Effector CD4-positive, alpha-beta T cell (primary cell): ENCODE data around the gene MATN1.
"Not testable (repeated sequence)": the region's sequence is repeated elsewhere in the genome, so short reads cannot be mapped to it uniquely, and the experiment has no call there.

Source experiments
- DNase-seq: peaks from one replicate; pipeline ENCODE4 v3.0.0-alpha.2; 2020

Gene MATN1

DNA sequence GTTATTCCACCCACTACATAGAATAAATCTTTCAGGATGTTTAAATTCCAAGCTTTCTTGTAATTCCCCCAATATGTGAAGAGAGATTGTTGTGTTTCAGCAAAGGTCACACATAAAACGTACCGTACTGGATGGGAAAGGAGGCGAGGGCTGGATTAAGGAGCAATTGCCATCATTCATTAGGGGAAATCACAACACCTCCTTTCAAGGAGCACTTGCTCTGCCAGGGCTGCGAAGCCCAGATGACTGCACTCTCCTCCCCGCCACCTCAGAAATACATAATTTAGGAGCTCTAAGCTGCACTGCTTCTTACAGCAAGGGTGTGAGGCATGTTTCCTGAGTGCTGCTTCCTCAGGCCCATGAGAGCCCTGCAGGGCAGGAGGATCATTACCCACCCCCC, 29.6 kb downstream of the MATN1 start:
- no peak for DNase-seq

DNA sequence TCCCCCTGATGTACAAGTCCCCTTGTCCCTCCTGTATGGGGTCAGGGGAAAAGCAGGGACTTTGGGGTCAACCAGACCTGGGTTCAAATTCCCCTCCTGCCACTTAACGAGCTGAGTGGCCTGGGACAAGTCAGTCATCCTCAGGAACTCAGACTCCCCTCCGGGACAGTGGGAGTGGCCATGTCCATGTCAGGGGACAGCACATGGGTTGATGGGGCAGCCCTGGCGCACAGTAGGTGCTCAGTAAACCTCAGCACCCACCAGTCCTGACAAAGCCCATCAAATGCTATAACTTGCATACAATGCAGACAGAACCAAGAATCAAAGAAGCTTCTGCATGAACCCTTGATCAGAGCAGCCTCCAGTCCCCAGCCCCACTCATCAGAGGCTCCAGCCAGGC, 30.0 kb downstream of the MATN1 start:
- DNase-seq, result no peak

DNA sequence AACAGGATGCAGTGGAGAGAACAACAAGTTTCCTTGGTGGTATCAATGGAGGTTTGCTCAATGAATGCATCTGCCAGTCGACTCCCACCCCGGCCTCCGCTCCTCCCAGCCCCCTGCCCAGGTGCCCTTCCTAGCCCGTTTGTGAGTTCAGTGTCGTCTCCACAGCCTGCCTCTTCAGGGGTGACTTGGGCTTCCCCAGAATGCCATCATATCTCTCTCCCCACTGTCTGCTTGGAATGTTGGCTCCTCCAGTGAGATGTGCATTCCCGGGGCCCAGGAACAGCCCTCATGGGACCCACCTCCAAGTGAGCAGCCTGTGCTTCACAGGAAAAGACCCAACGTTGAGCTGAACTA, 30.5 kb downstream of the MATN1 start:
- DNase-seq, result no peak

DNA sequence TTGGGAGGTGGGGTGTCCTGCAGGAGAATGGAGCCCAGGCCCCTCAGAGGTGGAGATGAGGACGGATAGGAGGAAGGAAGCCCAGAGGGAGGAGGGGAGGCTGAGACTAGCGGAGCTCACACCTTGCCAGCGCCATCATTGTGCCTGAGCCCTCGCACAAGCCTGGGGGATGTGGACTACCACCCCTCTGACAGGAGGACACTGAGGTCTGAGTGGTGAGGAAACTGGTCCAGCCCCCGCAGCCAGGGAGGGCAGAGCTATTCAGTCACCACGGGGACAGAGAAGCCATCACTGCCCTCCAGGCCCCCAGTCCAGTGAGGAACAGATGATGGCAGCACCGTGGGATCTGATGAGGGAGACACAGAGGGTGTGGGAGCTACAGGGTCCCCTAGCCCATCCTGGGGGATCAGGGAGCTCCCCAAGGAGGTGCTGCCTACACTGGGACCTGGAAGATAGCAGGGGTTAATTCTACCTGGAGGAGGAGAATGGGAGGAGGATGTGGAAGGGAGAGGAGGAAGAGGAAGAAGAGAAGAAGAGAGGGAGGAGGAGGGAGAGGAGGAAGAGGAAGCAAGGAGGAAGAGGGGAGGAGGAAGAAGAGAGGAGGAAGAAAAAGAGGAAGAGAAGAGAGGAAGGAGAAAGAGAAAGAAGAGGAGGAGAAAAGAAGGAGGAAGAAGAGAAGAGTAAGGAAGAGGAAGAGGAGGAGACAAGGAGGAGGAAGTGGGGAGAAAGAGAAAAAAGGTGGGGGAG, 31.0 kb downstream of the MATN1 start:
- no peak for DNase-seq

DNA sequence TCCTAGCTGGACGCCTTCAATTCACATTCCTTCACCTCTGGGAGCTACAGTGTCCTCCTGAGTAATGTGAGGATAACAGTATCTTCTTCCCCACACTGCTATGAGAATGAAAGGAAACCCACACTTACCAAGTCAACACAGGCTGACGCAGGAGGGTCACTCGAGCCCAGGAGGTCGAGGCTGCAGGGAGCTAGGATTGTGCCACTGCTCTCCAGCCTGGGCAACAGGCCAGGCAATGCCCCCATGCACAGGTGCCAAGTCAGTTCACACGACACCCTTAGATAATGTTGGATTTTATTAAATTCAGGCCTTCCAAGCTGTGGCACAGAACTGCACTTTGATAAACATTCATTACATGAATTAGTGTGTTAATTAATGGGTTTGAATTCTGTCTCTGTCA, 31.9 kb downstream of the MATN1 start:
- DNase-seq, result no peak

DNA sequence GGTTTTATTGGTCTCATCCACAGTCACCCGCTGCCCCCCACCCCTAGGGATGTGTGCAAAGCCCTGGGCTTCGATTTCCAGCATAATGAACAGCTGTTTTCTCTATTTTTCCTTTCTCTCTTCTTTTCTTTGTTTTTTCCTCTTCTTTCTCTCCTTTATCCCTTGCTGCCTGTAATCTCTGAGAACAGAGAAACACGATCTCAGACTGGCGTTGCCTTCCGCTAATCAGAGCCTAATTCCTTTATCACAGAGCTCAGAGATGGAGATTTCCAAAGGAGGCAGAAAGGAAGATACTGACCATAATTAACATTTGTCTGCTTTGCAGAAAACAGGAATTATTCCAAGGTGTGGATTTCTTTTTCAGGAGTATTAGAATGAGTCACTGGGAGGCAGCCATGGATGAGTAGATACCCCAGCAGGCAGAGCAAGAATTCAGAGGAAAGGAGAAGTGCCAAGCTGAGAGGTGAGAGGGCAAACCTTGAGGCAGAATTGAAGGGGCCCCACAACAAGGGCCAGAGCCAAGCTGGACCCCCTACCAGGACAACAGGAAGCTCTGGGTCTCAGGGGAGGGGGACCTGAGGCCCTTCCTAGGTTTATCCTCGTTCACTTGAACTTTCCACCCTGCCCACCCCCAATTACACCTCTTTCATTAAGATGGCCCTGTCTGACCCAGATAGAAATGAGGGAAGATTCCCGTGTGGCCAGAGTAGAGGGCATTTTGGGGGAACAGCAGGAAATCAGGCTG, 33.3 kb downstream of the MATN1 start:
- DNase-seq, result no peak

DNA sequence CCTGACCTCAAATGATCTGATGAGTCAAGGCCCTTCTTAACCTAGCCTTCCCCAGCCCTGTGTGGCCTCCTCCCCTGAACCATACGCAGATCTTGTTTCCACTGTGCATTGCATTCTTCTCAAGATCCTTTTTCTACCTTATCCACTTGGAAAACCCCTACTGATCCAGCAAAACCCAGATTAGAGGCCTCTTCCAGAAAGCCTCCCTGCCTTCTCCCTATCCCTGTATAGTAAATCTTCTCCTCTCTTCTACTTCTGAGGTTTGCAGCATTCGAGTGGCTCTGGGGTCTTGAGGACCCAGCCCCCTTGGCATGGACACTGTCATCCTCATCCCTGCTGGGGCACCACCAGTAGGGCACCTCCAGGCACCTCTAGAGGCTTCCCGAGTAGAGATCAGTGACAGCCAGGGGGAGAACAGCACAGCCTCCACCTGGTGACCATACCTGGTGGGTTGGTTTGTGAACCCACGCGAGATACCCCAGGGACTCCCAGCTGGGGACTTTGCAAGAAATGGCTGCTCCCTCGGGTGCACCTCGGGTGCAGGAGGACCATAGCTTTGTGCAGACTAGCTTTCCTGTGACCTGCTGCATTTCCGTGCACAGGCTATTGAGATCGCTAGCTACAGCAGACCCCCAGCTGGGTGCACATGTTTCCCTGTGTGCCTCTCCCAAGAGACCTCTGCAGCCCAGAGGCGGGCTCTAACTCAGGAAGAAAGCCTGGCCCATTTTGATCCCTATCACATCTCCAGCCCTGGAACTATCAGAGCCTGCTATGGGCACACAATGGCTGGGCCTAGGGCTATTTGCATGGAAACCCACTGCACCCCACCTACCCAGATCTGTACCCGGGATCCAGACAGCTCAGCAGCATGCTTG, 34.2 kb downstream of the MATN1 start:
- DNase-seq, result no peak

DNA sequence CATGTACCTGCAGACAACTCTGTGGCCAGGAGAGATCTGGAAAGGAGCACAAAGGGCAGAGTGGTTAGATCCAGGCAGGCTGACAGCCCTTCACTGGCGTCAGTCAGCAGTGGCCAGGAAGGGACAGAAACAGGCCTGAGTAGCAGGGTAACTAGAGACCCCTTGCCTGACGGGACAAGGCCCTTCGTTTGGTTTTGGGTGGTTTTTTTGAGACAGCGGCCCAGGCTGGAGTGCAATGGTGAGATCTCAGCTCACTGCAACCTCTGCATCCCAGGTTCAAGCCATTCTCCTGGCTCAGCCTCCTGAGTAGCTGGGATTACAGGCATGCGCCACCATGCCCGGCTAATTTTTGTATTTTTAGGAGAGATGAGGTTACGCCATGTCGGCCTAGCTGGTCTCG, 34.9 kb downstream of the MATN1 start:
- DNase-seq, result not testable (repeated sequence)

DNA sequence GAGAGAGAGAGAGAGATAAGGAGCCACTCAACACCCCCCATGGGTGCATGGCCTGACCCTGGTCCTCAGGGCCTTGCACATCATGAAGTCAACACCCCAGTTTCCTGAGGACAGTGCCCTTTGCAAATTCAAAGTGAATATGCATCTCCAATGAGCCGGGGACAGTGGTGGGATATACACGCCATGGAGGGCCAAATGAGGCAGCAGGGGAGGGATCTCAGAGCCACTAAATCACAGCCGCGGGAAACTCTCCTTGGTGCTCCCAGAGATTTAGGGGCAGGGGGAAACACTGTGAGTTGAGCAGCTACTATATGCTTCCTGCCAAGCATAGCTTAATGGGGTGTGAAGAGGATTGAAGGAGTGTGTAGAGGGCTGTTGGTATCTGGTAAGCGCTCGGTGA, 35.5 kb downstream of the MATN1 start:
- DNase-seq, result no peak

DNA sequence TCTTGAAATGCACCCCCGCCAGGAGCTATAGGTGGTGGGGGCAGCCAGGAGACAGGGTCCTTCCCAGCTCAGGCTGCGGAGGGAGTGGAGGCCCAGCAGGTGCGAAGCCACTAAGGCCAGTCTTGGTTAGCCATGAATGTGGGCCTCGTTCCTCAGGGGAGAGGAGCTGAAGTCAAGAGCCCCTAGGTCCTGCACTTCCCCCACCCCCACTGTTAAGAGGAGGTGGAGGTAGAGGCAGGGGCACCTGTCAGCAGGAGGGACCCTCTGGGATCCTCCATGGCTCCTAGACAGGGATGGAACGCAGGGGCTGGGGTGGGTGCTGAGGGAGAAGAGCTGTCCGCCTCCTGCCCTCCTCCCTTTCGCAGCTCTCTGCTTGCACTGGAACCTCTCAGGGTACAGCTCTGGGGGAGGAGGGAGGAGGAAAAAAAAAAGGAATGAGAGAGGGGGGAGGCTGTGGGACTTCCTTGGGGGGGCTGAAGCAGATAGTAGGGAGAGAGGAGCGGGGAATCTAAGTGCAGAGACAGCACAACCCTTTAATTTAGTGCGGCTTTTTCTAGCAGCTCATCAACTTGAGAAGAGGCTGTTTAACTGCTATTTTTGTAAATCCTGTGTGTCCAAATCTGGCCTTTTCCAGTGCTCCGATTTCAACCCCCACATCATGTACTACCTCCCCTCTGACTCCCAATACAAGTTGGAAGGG, 37.0 kb downstream of the MATN1 start:
- no peak for DNase-seq

DNA sequence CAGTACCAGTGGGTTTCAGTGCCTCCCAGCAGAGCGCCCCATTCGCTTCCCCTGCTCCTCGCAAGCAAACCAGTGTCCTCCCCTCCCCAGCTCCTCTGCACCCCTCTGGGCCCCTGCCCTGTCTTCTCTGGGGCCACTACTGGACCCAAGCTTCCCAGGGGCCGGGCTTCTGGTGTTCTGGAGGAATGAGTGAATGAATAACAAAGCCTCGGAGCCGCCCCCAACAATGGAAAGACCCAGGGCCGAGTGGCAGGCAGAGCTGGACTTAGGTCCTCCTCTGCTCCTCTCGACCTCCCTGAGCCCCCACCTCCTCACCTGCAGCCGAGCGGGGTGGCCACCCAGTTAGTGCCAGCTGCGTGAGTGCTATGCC, 37.6 kb downstream of the MATN1 start:
- no peak for DNase-seq

DNA sequence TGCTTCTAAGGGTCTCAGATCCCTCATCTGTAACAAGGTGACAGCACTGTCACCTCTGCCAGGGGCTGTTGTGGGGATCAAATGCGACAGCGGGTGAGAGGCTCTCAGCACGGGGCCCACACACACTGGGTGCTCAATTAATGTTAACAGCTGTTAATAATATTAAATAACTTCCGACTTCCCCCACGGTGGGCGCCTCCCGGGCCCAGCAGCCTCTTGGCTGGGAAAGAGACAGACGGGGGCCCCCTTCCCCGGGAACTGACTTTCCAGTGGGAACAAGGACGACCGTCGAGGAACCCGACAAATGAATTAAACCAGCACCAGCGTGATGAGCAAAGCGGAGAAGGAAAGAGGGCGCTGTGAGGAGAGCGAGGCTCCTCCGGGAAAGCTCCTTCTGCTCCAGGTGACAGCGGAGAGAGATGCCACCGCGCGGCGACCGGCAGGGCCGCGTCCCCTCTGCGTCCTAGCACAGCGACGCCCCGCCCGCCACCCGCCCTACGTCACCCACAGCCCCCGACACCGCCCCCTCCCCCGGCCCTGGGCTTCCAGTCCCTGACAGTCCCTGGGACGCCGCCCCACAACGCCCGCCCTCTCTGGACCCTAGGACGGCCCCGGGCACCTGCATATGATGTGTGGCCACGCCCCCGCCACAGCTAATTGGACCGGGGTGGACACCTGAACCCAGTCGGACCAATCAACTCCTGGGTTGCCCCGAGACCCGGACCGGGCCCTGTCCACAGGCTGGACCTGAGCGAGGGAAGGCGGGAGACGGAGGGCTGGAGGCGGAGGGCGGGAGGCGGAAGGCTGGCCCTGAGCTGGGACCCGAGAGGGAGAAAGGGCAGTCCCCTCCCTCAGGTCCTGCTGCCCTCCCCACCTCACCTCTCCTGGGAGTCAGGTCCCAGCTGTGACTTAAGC, 38.2 kb downstream of the MATN1 start:
- no peak for DNase-seq

DNA sequence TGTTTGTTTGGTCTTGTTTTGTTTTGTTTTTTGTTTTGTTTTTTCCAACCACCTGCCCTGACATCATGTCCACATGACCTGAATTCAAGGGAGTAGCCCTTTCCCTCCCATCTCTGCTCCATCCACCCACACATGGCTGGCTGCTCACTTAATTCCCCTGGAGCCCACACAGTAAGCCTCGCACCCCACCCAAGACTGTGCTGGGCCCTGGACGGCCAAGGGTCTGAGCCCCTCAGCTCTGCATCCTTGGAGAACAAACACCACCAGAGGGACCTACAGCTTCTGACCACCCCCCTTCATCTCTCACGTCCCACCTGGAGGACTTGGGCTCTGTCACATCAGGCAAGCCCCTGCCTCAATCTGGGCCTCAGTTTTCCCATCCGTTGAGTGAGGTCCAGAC, 39.1 kb downstream of the MATN1 start:
- DNase-seq, result no peak

DNA sequence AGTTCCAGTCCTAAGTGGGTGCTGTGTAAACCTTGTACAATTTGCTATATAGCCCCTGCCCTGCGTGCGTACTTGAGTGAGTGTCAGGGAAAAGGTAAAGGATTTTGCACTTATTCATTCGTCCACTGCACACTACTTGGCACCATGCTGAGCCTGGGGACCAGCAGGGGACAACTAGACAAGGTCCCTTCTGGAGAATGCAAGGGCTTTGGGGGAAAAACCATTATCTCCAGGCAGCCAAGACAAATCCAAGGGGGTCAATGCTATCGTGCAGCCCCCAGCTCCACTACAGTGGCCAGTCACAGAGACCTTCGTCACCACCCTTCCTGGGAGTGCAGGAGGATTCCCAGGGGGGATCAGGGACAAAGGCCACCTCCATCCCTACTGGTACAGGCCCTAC, 39.7 kb downstream of the MATN1 start:
- DNase-seq, result no peak

DNA sequence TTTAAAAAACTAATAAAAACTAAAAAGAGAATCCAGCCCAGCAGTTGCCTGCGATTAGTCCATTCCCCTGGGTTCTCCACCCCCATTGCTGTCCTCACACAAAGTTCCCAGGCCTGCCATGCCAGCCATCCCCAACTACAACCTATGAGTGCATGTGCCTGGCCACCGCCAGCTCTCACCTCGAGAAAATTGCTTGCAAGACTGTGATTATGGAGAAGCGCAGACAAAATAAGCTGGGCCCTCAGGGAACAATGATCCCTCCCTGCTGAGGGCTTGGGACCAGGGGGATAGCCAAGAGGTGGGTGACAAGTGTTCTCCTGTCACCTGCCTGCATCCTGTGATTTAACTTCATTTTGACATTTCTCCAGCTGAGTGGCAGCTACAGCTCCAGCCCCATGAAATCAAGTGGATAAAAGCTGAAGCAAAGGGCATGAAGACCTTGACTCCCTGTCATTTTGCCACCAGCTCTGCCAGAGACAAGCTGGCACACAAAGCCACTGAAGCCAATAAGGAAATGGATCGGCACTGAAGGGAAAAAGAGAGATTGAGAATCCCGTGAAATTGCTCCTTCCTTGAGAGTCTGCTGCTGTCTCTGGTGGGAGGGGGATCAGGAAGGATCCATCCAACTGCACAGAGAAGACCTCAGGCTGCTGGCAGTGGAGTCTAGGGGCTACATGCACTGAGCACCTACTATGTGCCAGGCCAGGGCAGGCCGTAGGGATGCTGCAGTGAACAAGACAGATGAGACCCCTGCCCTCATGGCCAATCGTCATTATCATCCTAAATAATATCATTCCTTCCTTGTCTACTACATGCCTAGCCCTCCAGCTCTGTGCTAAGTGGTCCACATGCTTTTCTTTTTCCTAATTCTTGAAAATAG, 40.7 kb downstream of the MATN1 start:
- no peak for DNase-seq

DNA sequence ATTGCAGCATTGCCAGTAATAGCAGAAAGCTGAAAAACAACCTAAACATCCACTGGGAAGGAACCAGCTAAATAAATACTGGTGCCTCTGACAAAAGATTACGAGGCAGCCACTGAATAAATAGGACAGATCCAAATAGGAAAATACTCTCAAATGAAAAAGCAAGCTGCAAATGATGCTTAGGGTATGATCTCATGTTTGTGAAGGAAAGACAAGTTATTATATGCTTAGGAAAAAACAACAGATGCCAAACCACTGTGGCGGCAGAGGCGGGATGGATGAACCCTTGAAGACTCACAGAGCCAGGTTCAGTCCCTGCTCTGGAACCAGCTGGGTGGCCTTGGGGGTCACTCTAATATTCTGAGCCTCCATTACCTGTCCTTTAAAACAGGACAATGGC, 41.6 kb downstream of the MATN1 start:
- DNase-seq, result no peak

DNA sequence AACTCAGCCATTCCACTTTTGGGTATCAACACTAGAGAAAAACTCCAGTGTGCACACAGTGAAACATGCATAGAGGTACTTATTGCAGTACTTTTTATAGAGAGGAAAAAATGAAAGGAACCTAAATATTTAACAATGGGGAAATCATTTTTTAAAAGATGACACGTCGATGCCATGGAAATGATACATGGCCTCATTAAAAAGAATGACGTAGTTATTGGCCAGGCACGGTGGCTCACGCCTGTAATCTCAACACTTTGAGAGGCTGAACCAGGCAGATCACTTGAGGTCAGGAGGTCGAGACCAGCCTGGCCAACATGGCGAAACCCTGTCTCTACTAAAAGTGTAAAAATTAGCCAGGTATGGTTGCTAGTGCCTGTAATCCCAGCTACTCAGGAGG, 42.5 kb downstream of the MATN1 start:
- DNase-seq, result no peak

DNA sequence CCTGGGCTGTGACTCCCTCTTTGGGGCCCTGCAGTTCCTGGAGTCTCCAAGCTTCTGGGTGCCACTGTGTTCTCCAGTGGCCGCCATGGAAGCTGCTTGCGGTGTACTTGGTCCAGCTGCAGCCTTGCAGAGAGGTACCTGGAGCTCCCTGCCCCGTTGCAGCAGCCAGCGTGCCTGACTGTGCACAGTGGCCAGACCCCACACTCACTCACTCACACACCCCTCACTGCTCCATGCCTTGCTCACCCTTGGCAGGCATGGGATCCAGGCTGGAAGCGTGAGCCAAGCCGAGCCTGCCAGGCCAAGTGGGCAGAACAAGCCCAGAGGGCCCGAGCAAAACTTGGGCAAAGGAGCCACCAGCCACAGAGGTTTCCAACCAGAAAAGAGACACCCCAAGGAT, 43.0 kb downstream of the MATN1 start:
- DNase-seq, result no peak

DNA sequence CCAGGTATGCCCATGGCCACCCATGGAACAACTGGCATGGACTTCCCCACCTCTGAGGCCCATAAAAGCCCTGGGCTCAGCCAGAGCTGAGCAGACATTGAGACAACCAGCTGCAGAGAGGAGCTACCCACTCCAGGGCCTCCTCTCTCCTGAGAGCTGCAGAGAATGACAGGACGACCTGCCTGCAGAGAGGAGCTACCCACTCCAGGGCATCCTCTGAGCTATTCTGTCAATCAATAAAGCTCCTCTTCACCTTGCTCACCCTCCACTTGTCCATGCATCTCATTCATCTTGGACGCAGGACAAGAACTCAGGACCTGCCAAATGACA, 43.4 kb downstream of the MATN1 start:
- no peak for DNase-seq

DNA sequence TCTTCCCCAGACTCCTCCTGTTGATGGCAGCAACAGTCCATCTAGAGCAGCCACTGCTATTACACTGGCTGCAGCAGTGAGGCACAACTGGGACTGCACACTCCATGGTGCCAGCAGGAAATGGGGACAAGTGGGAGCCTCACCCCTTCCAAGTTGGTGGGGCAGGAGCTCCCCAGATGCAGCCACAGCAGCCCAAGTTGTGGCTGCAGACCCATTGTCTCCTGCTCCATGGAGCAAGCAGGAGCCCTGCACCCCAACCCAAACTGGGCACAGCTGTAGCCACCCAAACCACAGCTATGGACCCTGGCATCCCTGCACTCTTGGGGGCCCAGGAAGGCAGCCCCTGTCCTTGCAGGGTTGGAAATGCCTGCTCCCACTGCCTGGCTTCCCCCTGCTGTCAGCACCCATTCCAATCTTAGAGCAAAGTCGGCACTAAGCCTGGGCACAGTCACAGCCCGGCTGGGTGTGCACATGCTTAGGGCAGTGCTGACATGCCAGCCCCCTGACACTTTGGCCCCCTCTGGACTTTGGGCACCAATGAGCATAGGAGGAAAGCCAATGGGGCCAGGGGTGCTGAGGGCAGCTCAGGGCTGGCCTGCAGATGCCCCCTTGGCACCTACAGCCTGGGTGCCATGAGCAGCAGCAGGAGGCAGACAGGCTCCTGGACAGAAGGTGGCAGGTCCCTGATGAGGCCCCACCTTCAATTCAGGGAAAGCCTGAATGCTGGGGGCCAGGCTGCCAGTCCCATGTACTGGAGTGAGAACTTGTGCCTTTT, 44.0 kb downstream of the MATN1 start:
- DNase-seq, result no peak
